ENCODE measurements around the gene FAM162A. TPM values are rescaled to one million over a fixed set of nuclear protein-coding genes. Genes with fewer than 3 reads are reported as not detected.

The FAM162A gene
- total RNA-seq: 100 to 1,000 TPM; 106 to 109 TPM

DNA sequence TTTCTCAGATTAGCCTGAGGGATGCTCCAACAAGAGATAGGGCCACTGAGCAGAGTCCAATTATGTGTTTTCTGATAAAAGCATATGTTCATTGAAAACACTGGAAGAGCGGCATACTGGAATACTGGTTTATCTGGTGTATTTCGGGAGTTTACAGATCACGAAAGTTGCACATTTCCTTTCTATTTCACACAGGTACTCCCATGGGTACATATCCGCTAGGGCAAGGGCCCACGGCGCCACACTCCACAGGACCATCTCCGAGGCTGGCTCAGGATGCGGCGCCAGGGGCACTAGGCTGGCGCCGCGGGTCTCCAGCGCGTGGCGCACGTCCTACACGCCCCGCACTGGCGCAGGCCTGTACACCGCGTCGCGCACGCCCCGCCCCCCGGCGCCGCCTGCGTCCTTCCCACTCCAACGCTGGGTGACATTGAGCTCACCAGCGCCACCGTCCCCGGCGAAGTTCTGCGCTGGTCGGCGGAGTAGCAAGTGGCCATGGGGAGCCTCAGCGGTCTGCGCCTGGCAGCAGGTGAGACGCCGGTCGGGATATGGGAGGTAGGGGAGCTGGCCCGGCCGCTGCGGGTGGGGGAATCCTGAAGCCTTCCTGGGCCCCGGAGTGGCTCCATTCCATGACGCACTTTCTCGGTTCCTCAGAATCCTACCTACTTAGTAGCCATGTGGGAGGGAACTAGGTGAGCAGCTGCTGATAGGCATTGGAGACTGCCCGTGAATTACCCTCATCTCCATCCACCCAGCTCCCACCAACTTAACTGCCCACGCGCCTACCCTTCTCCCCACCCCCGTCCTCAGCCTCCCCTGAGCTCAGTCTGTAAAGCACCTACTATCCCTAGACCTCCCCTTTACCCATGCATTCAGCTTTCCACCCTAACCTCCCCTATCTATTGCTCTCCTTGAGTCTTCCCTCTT, at the start of gene FAM162A:
FAM162A (plus strand) TSS at position 412 of the 927 bp plus-strand sequence; CDS start at position 496, 84 bp downstream.
- ChIA-PET CTCF (interaction anchor here (0.5 to 1.7 kb wide), 15 partner anchors 9 to 839 kb away, joined by 3 to 8 read pairs (median 3); partner anchors contain the start of gene WDR5B), POLR2A (interaction anchor here (0.6 to 1.4 kb wide), 13 partner anchors 9 to 552 kb away, joined by 3 to 15 read pairs (median 4); partner anchors contain the start of genes KPNA1 and WDR5B)

DNA sequence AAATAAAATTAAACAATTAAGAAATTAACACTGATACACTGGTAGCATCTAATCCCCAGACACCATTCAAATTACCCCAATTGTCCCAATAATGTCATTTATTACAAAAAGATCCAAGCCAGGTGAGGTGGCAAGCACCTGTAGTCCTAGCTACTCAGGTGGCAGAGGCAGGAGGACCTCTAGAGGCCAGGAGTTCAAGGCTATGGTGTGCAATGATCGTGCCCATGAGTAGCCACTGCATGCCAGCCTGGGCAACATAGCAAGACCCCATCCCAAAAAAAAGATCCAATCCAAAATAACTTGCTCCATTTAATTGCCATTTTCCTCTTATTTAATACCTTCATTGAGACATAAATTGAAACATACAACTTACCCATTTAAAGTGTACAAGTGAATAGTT, 41.2 kb upstream of the FAM162A start:
- ChIA-PET POLR2A (no interaction called here), CTCF (no interaction called here)

- CTCF ChIA-PET: no interaction called here
- POLR2A ChIA-PET: no interaction called here
These were observed 40.3 kb upstream of the FAM162A start for GRCh38 chr3:122343654-122344053.

- ChIA-PET CTCF (interaction anchor here (1.1 kb wide), 1 partner anchor 11 kb away, joined by 3 read pairs; no protein-coding TSS in a partner anchor), POLR2A (interaction anchor here (0.7 kb wide), 1 partner anchor 335 kb away, joined by 5 read pairs; no protein-coding TSS in a partner anchor)
These were observed 34.8 kb upstream of the FAM162A start for GRCh38 chr3:122349171-122349570.

GRCh38 chr3:122350814-122351418, 33.1 kb upstream of the FAM162A start:
- ChIA-PET POLR2A (no interaction called here), CTCF (interaction anchor here (0.7 to 1.4 kb wide), 3 partner anchors 18 to 51 kb away, joined by 3 to 4 read pairs (median 3); partner anchors contain the start of gene FAM162A)

- POLR2A ChIA-PET: no interaction called here
- CTCF ChIA-PET: no interaction called here
These were observed 32.4 kb upstream of the FAM162A start for GRCh38 chr3:122351612-122352011.

- CTCF ChIA-PET: no interaction called here
- POLR2A ChIA-PET: no interaction called here
These were observed 30.8 kb upstream of the FAM162A start for GRCh38 chr3:122353215-122353614.

- ChIA-PET POLR2A (no interaction called here), CTCF (no interaction called here)
These were observed 30.0 kb upstream of the FAM162A start for GRCh38 chr3:122353893-122354401.

GRCh38 chr3:122355612-122356011, 28.4 kb upstream of the FAM162A start:
- ChIA-PET POLR2A (no interaction called here), CTCF (no interaction called here)

DNA sequence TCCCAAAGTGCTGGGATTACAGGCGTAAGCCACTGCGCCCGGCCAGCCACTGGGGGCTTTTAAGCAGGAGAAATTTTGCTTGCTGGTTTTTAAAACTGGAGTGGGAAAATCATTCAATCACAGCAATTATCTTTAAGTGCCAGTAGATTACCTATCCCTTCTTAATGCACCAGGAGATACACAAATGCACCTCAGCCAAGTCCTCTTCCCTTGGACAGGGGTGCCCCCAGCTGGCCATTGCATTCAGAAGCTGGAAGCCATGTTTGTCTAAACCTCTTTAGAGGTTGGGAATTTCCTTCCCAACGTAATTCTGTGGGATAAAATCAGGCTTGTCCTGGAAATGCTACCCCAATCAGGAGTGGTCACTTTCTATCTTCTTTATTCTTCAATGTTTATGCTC, 27.6 kb upstream of the FAM162A start:
- ChIA-PET CTCF (no interaction called here), POLR2A (no interaction called here)

- POLR2A ChIA-PET: interaction anchor here (0.6 kb wide), 1 partner anchor 256 kb away, joined by 7 read pairs; no protein-coding TSS in a partner anchor
- CTCF ChIA-PET: no interaction called here
These were observed 25.9 kb upstream of the FAM162A start for GRCh38 chr3:122357828-122358702.

GRCh38 chr3:122358703-122359032, 25.3 kb upstream of the FAM162A start:
- CTCF ChIA-PET: no interaction called here
- POLR2A ChIA-PET: interaction anchor here (0.6 kb wide), 1 partner anchor 257 kb away, joined by 7 read pairs; no protein-coding TSS in a partner anchor

DNA sequence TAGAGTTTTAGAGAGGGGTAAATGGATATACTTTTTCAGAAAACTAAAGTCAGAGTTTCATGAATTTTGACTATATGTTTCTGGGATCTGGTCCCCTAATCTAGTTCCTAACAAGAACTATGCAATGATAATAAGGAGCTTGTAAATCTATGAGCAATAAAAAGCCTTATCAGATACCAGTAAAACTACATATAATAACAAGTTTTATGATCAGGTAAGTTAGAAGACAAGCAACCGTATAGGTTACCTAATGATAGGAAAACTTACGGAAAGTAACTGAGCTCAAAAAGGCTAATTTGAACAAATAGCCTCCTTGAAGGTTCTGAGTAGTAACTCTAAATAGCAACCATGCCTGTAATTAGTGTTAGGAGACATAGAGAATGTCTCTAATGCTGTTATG, 22.0 kb upstream of the FAM162A start:
- ChIA-PET CTCF (interaction anchor here (0.5 to 0.6 kb wide), 2 partner anchors 34 to 848 kb away, joined by 3 to 4 read pairs; no protein-coding TSS in a partner anchor), POLR2A (no interaction called here)

- ChIA-PET POLR2A (no interaction called here), CTCF (interaction anchor here (1.9 kb wide), 1 partner anchor 19 kb away, joined by 8 read pairs; the partner anchor contains the start of gene FAM162A)
These were observed 19.5 kb upstream of the FAM162A start for GRCh38 chr3:122364490-122364889.

GRCh38 chr3:122365073-122365472, 18.9 kb upstream of the FAM162A start:
- CTCF ChIA-PET: interaction anchor here (1.9 kb wide), 1 partner anchor 19 kb away, joined by 8 read pairs; the partner anchor contains the start of gene FAM162A
- POLR2A ChIA-PET: no interaction called here

DNA sequence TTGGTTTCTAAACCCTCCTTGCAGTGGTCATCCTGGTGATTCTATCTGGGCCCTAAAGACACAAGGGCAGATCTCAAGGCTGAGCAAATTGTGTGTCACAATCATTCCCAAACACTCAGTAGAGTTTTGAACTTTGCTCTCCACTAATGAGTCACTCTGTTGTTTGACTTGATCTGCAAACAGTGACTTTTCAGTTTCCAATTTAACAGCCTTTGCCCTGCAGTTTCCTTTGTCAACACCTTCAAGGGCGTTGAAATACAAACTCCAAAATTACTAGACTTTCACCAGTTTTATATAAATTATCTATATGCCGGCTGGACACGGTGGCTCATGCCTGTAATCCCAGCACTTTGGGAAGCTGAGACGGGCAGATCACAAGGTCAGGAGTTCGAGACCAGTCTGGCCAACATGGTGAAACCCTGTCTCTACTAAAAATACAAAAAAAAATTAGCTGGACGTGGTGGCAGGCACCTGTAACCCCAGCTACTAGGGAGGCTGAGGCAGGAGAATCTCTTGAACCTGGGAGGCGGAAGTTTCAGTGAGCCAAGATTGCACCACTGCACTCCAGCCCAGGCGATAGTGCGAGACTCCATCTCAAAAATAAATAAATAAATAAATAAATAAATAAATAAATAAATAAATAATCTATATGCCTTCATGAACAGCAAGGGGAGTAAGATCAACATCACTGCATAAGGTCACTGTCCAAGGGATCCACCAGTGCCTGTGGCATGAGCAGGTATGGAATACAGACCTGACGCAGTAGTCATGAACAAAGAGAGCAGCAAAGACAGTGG, 18.2 kb upstream of the FAM162A start:
- ChIA-PET POLR2A (interaction anchor here (1.0 kb wide), 1 partner anchor 18 kb away, joined by 4 read pairs; the partner anchor contains the start of gene FAM162A), CTCF (interaction anchor here (1.9 kb wide), 1 partner anchor 18 kb away, joined by 8 read pairs; the partner anchor contains the start of gene FAM162A)

DNA sequence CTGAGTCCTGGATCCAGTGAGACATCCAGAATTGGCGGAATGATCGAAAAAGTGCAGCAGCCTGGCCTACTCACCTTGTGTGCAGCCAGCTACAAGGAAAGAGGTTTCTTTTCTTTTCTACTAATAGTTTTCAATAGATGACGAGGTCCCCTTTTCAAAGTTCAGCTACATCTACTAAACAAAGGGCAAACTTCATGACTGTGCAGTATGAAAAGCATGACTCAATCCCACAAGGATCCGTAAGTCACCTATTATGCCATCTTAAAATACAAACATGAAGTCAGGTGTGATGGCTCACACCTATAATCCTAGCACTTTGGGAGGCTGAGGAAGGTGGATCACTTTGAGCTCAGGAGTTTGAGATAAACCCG, 17.6 kb upstream of the FAM162A start:
- POLR2A ChIA-PET: interaction anchor here (1.0 kb wide), 1 partner anchor 17 kb away, joined by 4 read pairs; the partner anchor contains the start of gene FAM162A
- CTCF ChIA-PET: interaction anchor here (0.8 kb wide), 1 partner anchor 16 kb away, joined by 3 read pairs; no protein-coding TSS in a partner anchor

- CTCF ChIA-PET: interaction anchor here (0.7 kb wide), 1 partner anchor 104 kb away, joined by 3 read pairs; no protein-coding TSS in a partner anchor
- POLR2A ChIA-PET: no interaction called here
These were observed 9.9 kb upstream of the FAM162A start for GRCh38 chr3:122374034-122374433.
